ENCODE measurements around the gene MSRB2.

- TF ChIP-seq MAX (IDR thresholded peaks at IDR 0.05): no peak
- TF ChIP-seq EP300 (IDR thresholded peaks at IDR 0.05; ENCODE audit: borderline replicate concordance): no peak
- TF ChIP-seq TEAD4 (IDR thresholded peaks at IDR 0.05): no peak
- no peak for TF ChIP-seq REST (IDR thresholded peaks at IDR 0.05; ENCODE audit: low read depth)
- TF ChIP-seq NFIC (IDR thresholded peaks at IDR 0.05): no peak
- no peak for TF ChIP-seq FOXM1 (IDR thresholded peaks at IDR 0.05; ENCODE audit: borderline replicate concordance, low read depth)
- TF ChIP-seq YY1 (IDR thresholded peaks at IDR 0.05; ENCODE audit: low read depth): no peak
- no peak for TF ChIP-seq CEBPB (IDR thresholded peaks at IDR 0.05)
- no peak for TF ChIP-seq TAF1 (IDR thresholded peaks at IDR 0.05; ENCODE audit: low read depth)
- no peak for TF ChIP-seq ZBTB7A (IDR thresholded peaks at IDR 0.05; ENCODE audit: low read depth)
- TF ChIP-seq EGR1 (IDR thresholded peaks at IDR 0.05): no peak
Measured at GRCh38 chr10:23106331-23107072, 11.1 kb downstream of the MSRB2 start.

All from Ishikawa (cell line).